ENCODE data around the gene TEX51. TPM values are rescaled to one million over a fixed set of nuclear protein-coding genes. Genes with fewer than 3 reads are reported as not detected.
A peak's percentile ranks its signal among the peaks of the same experiment; 100 is the strongest.

Gene TEX51
- total RNA-seq, 4 donors from 2014 or later: not detected

DNA sequence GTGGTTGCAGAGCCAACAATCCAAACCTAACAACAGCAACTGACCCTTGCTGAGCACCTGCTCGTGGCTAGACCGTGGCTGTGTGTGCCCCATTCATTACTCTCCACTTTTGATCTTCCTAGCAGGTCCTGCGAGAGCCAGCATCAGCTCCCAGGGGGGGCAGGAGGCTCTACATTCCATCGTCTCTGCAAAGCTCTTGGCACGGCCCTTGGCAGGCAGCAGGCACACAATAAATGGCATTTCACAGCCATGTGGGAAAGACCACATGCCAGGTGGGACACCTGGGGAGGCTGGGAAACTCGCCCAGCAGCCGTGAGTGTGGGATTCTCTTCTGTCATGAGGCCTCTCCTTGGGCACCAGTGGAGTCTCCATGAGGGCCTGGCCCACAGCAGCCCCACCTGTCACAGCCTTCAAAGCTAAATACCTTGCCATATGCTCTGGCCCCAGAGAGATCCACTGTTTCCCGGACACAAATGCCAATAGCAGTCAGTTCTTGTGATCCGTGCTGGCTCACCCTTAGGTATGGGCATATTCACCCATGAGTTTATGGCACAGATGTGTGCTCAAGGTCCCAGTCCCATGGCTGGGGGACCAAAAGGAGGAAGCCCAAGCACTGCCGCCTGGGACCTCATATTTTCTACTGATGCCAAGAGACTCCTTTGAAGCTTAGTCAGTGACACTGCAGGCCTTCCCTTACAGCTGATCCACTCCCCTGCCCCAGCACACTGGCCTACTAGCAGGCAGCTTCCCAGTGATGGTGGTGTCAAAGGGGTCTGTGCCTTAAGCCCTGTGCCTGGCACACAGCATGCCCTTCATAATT, 6.8 kb upstream of the TEX51 start:
- Histone ChIP-seq H3K9me3 (no peaks in the 10 kb centered on the region), H3K4me1 (no peaks in the 10 kb centered on the region), H3K36me3 (no peaks in the 10 kb centered on the region), H3K27me3 (no peaks in the 10 kb centered on the region), H3K4me3 (no peak overlapping the region), H3K27ac (replicated peaks in 1 of 4) (no peak overlapping the region)
- 58% methylated on average over 7 of the region's 10 CpGs for WGBS
- peak; percentile 92 for DNase-seq (ENCODE audit: extremely low spot score)
- intact Hi-C loops (cut with DNase I): no loop called here
- no peak for TF ChIP-seq EP300 (IDR thresholded peaks at IDR 0.05)
- TF ChIP-seq POLR2A (IDR thresholded peaks at IDR 0.05; ENCODE audit: low read depth): no peak
- TF ChIP-seq, protein P1, sequence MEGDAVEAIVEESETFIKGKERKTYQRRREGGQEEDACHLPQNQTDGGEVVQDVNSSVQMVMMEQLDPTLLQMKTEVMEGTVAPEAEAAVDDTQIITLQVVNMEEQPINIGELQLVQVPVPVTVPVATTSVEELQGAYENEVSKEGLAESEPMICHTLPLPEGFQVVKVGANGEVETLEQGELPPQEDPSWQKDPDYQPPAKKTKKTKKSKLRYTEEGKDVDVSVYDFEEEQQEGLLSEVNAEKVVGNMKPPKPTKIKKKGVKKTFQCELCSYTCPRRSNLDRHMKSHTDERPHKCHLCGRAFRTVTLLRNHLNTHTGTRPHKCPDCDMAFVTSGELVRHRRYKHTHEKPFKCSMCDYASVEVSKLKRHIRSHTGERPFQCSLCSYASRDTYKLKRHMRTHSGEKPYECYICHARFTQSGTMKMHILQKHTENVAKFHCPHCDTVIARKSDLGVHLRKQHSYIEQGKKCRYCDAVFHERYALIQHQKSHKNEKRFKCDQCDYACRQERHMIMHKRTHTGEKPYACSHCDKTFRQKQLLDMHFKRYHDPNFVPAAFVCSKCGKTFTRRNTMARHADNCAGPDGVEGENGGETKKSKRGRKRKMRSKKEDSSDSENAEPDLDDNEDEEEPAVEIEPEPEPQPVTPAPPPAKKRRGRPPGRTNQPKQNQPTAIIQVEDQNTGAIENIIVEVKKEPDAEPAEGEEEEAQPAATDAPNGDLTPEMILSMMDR (IDR thresholded peaks at IDR 0.05): no peak
- no peak for TF ChIP-seq POLR2AphosphoS5 (IDR thresholded peaks at IDR 0.05)

DNA sequence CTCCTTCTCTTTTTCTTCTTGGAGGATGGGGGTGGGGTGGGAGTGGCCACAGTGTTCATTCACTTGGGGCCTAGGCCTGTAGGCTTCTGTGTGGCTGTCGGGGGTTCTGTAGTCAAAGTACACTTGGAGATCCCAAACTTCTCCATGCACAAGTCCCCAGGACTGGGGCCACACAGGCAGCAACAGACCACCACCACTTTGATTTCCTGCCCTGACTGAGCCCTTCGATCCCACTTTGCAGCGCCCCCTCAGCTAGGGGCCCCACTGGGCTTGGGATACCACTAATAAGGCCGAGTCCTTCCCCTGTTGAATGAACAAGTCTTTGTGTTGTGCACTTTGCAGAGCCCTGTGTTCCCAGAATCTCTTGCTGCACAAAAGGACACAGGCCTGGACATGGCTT, 5.5 kb upstream of the TEX51 start:
- Histone ChIP-seq H3K4me3 (no peak overlapping the region), H3K27ac (replicated peaks in 1 of 4) (no peak overlapping the region), H3K9me3 (no peaks in the 10 kb centered on the region), H3K27me3 (no peaks in the 10 kb centered on the region), H3K4me1 (no peaks in the 10 kb centered on the region), H3K36me3 (no peaks in the 10 kb centered on the region)
- no peak for DNase-seq (ENCODE audit: extremely low spot score)
- TF ChIP-seq POLR2AphosphoS5 (IDR thresholded peaks at IDR 0.05) (no peak), EP300 (IDR thresholded peaks at IDR 0.05) (no peak), POLR2A (IDR thresholded peaks at IDR 0.05; ENCODE audit: low read depth) (no peak)
- TF ChIP-seq, protein P1 (IDR thresholded peaks at IDR 0.05): no peak
- intact Hi-C loops (cut with DNase I): no loop called here
- WGBS: 88% methylated on average over 4 of the region's 4 CpGs

DNA sequence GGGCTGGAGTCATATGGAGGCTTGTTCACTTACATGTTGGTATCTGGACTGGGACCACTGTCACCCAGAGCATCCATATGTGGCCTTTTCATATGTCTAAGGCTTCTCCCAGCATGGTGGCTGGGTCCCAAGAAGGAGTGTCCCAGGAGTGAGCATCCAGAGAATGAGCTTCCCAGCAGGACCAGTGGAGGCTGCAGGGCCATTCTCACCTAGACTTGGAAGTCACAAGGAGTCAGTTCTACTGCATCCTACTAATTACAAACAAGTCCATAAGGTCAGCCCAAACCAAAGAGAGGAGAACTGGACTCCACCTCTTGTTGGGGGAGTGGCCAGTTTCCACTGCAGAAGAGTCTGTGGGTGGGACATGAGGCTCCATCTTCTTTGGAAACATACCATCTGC, 5.1 kb upstream of the TEX51 start:
- TF ChIP-seq POLR2AphosphoS5 (IDR thresholded peaks at IDR 0.05): no peak
- no peak for TF ChIP-seq EP300 (IDR thresholded peaks at IDR 0.05)
- TF ChIP-seq, protein P1 (IDR thresholded peaks at IDR 0.05): no peak
- TF ChIP-seq POLR2A (IDR thresholded peaks at IDR 0.05; ENCODE audit: low read depth): no peak
- Histone ChIP-seq H3K9me3 (no peaks in the 10 kb centered on the region), H3K4me3 (no peak overlapping the region), H3K27me3 (no peaks in the 10 kb centered on the region), H3K27ac (replicated peaks in 1 of 4) (no peak overlapping the region), H3K36me3 (no peaks in the 10 kb centered on the region), H3K4me1 (no peaks in the 10 kb centered on the region)
- no peak for DNase-seq (ENCODE audit: extremely low spot score)
- intact Hi-C loops (cut with DNase I): no loop called here

DNA sequence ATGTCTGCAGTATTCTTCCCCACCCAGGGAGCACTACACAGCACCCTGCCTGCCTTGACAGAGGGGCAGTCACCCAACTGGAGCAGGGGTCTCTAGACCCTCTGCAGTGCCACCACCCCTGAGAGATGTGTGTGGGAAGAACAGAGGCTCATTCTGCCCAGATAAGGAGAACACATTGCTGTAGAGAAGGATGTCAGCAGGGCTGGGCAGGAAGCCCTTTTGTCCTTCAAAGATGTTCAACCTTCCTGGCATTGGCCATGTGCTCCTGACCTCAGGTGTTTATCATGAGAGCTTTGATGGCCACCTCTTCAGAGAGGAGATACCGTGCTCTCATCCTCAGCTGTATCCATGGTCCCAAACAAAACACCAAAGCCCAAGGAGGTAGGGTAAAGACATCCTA, 4.6 kb upstream of the TEX51 start:
- no peak overlapping the region for H3K4me3 ChIP-seq
- WGBS: no CpG with 5 or more reads among the region's 1 CpG
- no peak overlapping the region for H3K27ac ChIP-seq (replicated peaks in 1 of 4)
- no peaks in the 10 kb centered on the region for H3K27me3 ChIP-seq
- no peaks in the 10 kb centered on the region for H3K9me3 ChIP-seq
- H3K4me1 ChIP-seq: no peaks in the 10 kb centered on the region
- DNase-seq (ENCODE audit: extremely low spot score): no peak
- H3K36me3 ChIP-seq: no peaks in the 10 kb centered on the region
- intact Hi-C loops (cut with DNase I): no loop called here
- TF ChIP-seq POLR2A (IDR thresholded peaks at IDR 0.05; ENCODE audit: low read depth) (no peak), POLR2AphosphoS5 (IDR thresholded peaks at IDR 0.05) (no peak)
- TF ChIP-seq, protein P1 (IDR thresholded peaks at IDR 0.05): no peak

All from esophagus muscularis mucosa (tissue), 4 donors.